SK-N-SH (cell line): ENCODE measurements around the gene DHRS4. TPM values are rescaled to one million over a fixed set of nuclear protein-coding genes. Genes with fewer than 3 reads are reported as not detected.

Experiments
- CTCF ChIA-PET: fragments of 300-600, 350-600 bp; formaldehyde crosslinking; extraction: SDS; loops from one replicate; lab custom pipeline; 2021; lab: Yijun Ruan, JAX
- POLR2A ChIA-PET: fragments of 350-600 bp; sonication (Branson Sonifier 250); formaldehyde crosslinking; extraction: SDS; loops from one replicate; lab custom pipeline; 2020; ENCODE audit warnings: antibody characterized with exemption, inconsistent platforms; lab: Yijun Ruan, JAX
- DNase-seq: peaks from one replicate; pipeline ENCODE4 v3.0.0; 2012
- H2AFZ ChIP-seq: fragments of 200-600 bp; sonication (generic); 2 replicates; pipeline ENCODE4 v1.8.1; 2016; ENCODE audit warnings: antibody characterized with exemption, mild to moderate bottlenecking, low read depth
- H3F3A ChIP-seq: fragments of 200-600 bp; sonication (generic); replicated peaks from 2 replicates; pipeline ENCODE3; 2016; ENCODE audit warnings: antibody characterized with exemption, mild to moderate bottlenecking; ENCODE audit not compliant: insufficient read depth
- H3K27ac ChIP-seq, 2 experiments: fragments of 200-500 bp in 1 of 2; fragments of 200-600 bp in 1 of 2; sonication (Bioruptor generic) in 1 of 2; sonication (generic), shearing (Covaris generic) in 1 of 2; 2 replicates each; pipeline versions ENCODE4 v1.5.1 to v1.6.1; 2014 to 2016; ENCODE audit warnings: low read depth in 2 of 2, inconsistent platforms in 1 of 2, low read length in 1 of 2, mild to moderate bottlenecking in 1 of 2, mixed read lengths in 1 of 2
- H3K27me3 ChIP-seq: fragments of 200-600 bp; sonication (generic), shearing (Covaris generic); 2 replicates; pipeline ENCODE4 v1.6.1; 2016; ENCODE audit warnings: mixed run types; ENCODE audit not compliant: insufficient read depth
- H3K36me3 ChIP-seq, 2 experiments: fragments of 200-500 bp in 1 of 2; fragments of 200-600 bp in 1 of 2; sonication (Bioruptor generic) in 1 of 2; sonication (generic) in 1 of 2; replicated peaks in 1 of 2; 2 replicates each; pipeline versions ENCODE3 to v1.5.1; 2014 to 2016; ENCODE audit warnings: low read length in 1 of 2, mild to moderate bottlenecking in 1 of 2; ENCODE audit not compliant: insufficient read depth in 2 of 2, control insufficient read depth in 1 of 2
- H3K4me1 ChIP-seq, 2 experiments: fragments of 200-500 bp in 1 of 2; fragments of 200-600 bp in 1 of 2; sonication (Bioruptor generic) in 1 of 2; sonication (generic), shearing (Covaris generic) in 1 of 2; 2 replicates each; pipeline versions ENCODE4 v1.5.1 to v1.6.1; 2014 to 2016; ENCODE audit warnings: low read depth in 1 of 2, low read length in 1 of 2, mixed run types in 1 of 2; ENCODE audit not compliant: insufficient read depth in 2 of 2, control insufficient read depth in 1 of 2
- H3K4me2 ChIP-seq: fragments of 200-600 bp; sonication (generic), shearing (Covaris generic); 2 replicates; pipeline ENCODE4 v1.6.1; 2017; ENCODE audit warnings: mixed run types
- H3K4me3 ChIP-seq, 2 experiments: fragments of 200-500 bp in 1 of 2; fragments of 200-600 bp in 1 of 2; sonication (Bioruptor generic) in 1 of 2; sonication (generic), shearing (Covaris generic) in 1 of 2; 2 replicates each; pipeline versions ENCODE4 v1.5.1 to v1.8.1; 2014 to 2016; ENCODE audit warnings: low read depth in 2 of 2, inconsistent platforms in 1 of 2, low read length in 1 of 2, mild to moderate bottlenecking in 1 of 2, mixed read lengths in 1 of 2, moderate library complexity in 1 of 2
- H3K79me2 ChIP-seq: fragments of 200-600 bp; sonication (generic); 2 replicates; pipeline ENCODE4 v1.8.1; 2017; ENCODE audit warnings: mild to moderate bottlenecking; ENCODE audit not compliant: insufficient read depth
- H3K9ac ChIP-seq: fragments of 200-600 bp; sonication (generic); 2 replicates; pipeline ENCODE4 v1.6.1; 2017; ENCODE audit warnings: mixed run types
- H3K9me2 ChIP-seq: fragments of 200-600 bp; sonication (generic); 2 replicates; pipeline ENCODE4 v1.6.1; 2017; ENCODE audit warnings: mixed run types
- H3K9me3 ChIP-seq: fragments of 200-600 bp; sonication (generic); 2 replicates; pipeline ENCODE4 v1.6.1; 2017; ENCODE audit warnings: mixed run types, mild to moderate bottlenecking, moderate library complexity
- H4K20me1 ChIP-seq: fragments of 200-600 bp; sonication (generic); 2 replicates; pipeline ENCODE4 v1.6.1; 2017; ENCODE audit warnings: mild to moderate bottlenecking, mixed run types; ENCODE audit not compliant: insufficient read depth
- ELF1 ChIP-seq: IDR thresholded peaks from 2 replicates; pipeline ENCODE4 v1.4.0; 2012
- EP300 ChIP-seq, 2 experiments: IDR thresholded peaks; 2 replicates each; pipeline versions ENCODE4 v1.4.0 to v1.6.1; 2012; ENCODE audit warnings: borderline replicate concordance in 1 of 2, low read depth in 1 of 2, low read length in 1 of 2
- GABPA ChIP-seq: IDR thresholded peaks from 2 replicates; pipeline ENCODE4 v1.4.0; 2012; ENCODE audit warnings: low read depth, mild to moderate bottlenecking
- GATA2 ChIP-seq: sonication (generic); formaldehyde crosslinking; IDR thresholded peaks from 2 replicates; pipeline ENCODE4 v1.5.0; 2020; ENCODE audit warnings: mild to moderate bottlenecking, missing genetic modification reagents
- JUND ChIP-seq: IDR thresholded peaks from 2 replicates; pipeline ENCODE4 v1.4.0; 2012
- MEF2A ChIP-seq: IDR thresholded peaks from 2 replicates; pipeline ENCODE4 v1.4.0; 2012; ENCODE audit warnings: low read depth, borderline replicate concordance
- MXI1 ChIP-seq: IDR thresholded peaks from 2 replicates; pipeline ENCODE4 v1.6.1; 2012; ENCODE audit warnings: mild to moderate bottlenecking, low read depth, low read length, improper control_type of control experiment
- POLR2AphosphoS5 ChIP-seq: IDR thresholded peaks from 2 replicates; pipeline ENCODE4 v1.6.1; 2012; ENCODE audit warnings: low read depth, low read length
- RAD21 ChIP-seq: IDR thresholded peaks from 2 replicates; pipeline ENCODE4 v1.6.1; 2012; ENCODE audit warnings: mild to moderate bottlenecking, low read length
- RFX5 ChIP-seq: IDR thresholded peaks from 2 replicates; pipeline ENCODE4 v1.6.1; 2012; ENCODE audit warnings: mild to moderate bottlenecking, improper control_type of control experiment, low read length
- RXRA ChIP-seq: IDR thresholded peaks from 2 replicates; pipeline ENCODE4 v1.4.0; 2012; ENCODE audit warnings: low read depth, mild to moderate bottlenecking, borderline replicate concordance
- SIN3A ChIP-seq: IDR thresholded peaks from 2 replicates; pipeline ENCODE4 v1.6.1; 2012; ENCODE audit warnings: low read depth, mild to moderate bottlenecking, low read length, moderate library complexity, borderline replicate concordance
- SMC3 ChIP-seq: IDR thresholded peaks from 2 replicates; pipeline ENCODE4 v1.6.1; 2012; ENCODE audit warnings: low read depth, low read length, improper control_type of control experiment
- TAF1 ChIP-seq: IDR thresholded peaks from 2 replicates; pipeline ENCODE4 v1.6.1; 2012; ENCODE audit warnings: low read depth, mild to moderate bottlenecking, low read length, moderate library complexity, borderline replicate concordance
- TCF12 ChIP-seq: IDR thresholded peaks from 2 replicates; pipeline ENCODE4 v1.4.0; 2012
- TEAD4 ChIP-seq: IDR thresholded peaks from 2 replicates; pipeline ENCODE4 v1.4.0; 2012; ENCODE audit warnings: mild to moderate bottlenecking, borderline replicate concordance; ENCODE audit not compliant: insufficient read depth
- WGBS: methylation state at CpG from one replicate; pipeline ENCODE4 v1.1.6; 2017; ENCODE audit warnings: low lambda C conversion rate; 5-methylcytosine and 5-hydroxymethylcytosine counted together
- polyA plus RNA-seq, 3 experiments: library from polyadenylated mRNA; depleted of rRNA; stranded (reverse); fragments of >200 nt; gene quantifications; 2 replicates each; pipeline ENCODE4 v1.2.3, GENCODE V29; 2012
- TF ChIP-seq, protein P1 (sequence below): IDR thresholded peaks from 2 replicates; pipeline ENCODE4 v1.4.0; 2012; ENCODE audit warnings: low read depth, borderline replicate concordance
- TF ChIP-seq, protein P2 (sequence below): fragments of 200-600 bp; sonication (generic); IDR thresholded peaks from 2 replicates; pipeline ENCODE4 v1.6.1; 2017; ENCODE audit warnings: antibody characterized with exemption, mild to moderate bottlenecking, moderate library complexity
- TF ChIP-seq, protein P3 (sequence below): fragments of 150-350 bp; IDR thresholded peaks from 2 replicates; pipeline ENCODE4 v1.6.1; 2016; ENCODE audit warnings: mild to moderate bottlenecking, low read depth, low read length
- TF ChIP-seq, protein P4 (sequence below): fragments of 150-350 bp; IDR thresholded peaks from 2 replicates; pipeline ENCODE4 v1.6.1; 2017; ENCODE audit warnings: antibody characterized with exemption, low read length, low read depth, borderline replicate concordance
- TF ChIP-seq, protein P5 (sequence below): IDR thresholded peaks from 2 replicates; pipeline ENCODE4 v1.6.1; 2012; ENCODE audit warnings: mild to moderate bottlenecking, low read depth, low read length, moderate library complexity

Gene DHRS4
- polyA plus RNA-seq, 1 of the 3 experiments (the other 2 are of a cell fraction): 50.5 TPM

- TF ChIP-seq TAF1 (peak; percentile 75), RAD21 (peak; percentile 63)
Observed at GRCh38 chr14:23953464-23954278, at the start of gene DHRS4 (continued).

DNA sequence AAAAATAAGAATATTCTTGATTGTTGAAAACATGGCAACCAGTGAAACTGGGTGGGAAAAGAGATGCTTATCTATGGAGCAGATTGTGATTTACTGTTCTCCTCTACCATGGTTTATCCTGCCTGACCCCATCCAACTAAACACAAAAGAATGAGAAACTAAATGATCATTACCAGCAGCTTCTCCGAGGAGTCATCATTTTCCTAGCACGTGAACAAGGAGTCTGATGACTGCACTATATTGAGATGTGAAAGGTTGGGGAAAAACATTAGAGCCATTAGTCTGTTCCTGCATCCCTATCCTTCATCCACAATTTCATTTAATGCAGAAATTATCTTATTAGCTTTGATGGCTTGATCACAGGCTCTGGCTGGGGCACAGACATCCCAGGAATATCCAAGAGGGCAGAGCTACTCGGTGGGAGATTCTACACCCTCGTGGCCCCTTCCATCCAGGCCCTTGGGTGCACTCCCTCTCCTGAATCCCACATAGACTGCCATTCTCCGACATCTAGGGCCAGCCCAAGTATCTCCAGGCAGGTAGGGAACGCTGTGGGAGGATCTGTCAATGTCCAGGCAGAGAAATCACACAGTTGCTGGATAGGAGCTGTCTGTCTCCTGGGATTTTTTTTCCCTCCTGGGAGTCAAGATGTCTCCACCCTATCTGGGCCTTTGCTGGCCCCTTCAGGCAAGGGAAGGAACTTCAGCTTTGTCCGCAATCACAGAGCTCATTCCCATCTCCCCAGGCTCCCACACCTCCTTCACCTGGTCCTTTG, 43.3 kb upstream of the DHRS4 start:
- POLR2A ChIA-PET: no interaction called here
- TF ChIP-seq, protein P1, sequence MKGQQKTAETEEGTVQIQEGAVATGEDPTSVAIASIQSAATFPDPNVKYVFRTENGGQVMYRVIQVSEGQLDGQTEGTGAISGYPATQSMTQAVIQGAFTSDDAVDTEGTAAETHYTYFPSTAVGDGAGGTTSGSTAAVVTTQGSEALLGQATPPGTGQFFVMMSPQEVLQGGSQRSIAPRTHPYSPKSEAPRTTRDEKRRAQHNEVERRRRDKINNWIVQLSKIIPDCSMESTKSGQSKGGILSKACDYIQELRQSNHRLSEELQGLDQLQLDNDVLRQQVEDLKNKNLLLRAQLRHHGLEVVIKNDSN: no peak
- TF ChIP-seq, protein P2, sequence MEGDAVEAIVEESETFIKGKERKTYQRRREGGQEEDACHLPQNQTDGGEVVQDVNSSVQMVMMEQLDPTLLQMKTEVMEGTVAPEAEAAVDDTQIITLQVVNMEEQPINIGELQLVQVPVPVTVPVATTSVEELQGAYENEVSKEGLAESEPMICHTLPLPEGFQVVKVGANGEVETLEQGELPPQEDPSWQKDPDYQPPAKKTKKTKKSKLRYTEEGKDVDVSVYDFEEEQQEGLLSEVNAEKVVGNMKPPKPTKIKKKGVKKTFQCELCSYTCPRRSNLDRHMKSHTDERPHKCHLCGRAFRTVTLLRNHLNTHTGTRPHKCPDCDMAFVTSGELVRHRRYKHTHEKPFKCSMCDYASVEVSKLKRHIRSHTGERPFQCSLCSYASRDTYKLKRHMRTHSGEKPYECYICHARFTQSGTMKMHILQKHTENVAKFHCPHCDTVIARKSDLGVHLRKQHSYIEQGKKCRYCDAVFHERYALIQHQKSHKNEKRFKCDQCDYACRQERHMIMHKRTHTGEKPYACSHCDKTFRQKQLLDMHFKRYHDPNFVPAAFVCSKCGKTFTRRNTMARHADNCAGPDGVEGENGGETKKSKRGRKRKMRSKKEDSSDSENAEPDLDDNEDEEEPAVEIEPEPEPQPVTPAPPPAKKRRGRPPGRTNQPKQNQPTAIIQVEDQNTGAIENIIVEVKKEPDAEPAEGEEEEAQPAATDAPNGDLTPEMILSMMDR: peak; percentile 76
- no peak for TF ChIP-seq GABPA
- TF ChIP-seq GATA2 (CRISPR knock-in tag): no peak
- no peak for TF ChIP-seq SIN3A
- no peak for TF ChIP-seq MXI1
- TF ChIP-seq RXRA: no peak
- no peak for TF ChIP-seq EP300 (IDR thresholded peaks at IDR 0.05; ENCODE audit: borderline replicate concordance in 1 of 2, low read depth in 1 of 2, low read length in 1 of 2)
- no peak for TF ChIP-seq JUND
- TF ChIP-seq MEF2A: no peak
- no peak for TF ChIP-seq TAF1
- no peak for TF ChIP-seq ELF1
- TF ChIP-seq, protein P3, sequence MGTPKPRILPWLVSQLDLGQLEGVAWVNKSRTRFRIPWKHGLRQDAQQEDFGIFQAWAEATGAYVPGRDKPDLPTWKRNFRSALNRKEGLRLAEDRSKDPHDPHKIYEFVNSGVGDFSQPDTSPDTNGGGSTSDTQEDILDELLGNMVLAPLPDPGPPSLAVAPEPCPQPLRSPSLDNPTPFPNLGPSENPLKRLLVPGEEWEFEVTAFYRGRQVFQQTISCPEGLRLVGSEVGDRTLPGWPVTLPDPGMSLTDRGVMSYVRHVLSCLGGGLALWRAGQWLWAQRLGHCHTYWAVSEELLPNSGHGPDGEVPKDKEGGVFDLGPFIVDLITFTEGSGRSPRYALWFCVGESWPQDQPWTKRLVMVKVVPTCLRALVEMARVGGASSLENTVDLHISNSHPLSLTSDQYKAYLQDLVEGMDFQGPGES: no peak
- no peak for TF ChIP-seq RFX5
- TF ChIP-seq, protein P4, sequence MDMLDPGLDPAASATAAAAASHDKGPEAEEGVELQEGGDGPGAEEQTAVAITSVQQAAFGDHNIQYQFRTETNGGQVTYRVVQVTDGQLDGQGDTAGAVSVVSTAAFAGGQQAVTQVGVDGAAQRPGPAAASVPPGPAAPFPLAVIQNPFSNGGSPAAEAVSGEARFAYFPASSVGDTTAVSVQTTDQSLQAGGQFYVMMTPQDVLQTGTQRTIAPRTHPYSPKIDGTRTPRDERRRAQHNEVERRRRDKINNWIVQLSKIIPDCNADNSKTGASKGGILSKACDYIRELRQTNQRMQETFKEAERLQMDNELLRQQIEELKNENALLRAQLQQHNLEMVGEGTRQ: no peak
- TF ChIP-seq POLR2AphosphoS5: no peak
- TF ChIP-seq, protein P5, sequence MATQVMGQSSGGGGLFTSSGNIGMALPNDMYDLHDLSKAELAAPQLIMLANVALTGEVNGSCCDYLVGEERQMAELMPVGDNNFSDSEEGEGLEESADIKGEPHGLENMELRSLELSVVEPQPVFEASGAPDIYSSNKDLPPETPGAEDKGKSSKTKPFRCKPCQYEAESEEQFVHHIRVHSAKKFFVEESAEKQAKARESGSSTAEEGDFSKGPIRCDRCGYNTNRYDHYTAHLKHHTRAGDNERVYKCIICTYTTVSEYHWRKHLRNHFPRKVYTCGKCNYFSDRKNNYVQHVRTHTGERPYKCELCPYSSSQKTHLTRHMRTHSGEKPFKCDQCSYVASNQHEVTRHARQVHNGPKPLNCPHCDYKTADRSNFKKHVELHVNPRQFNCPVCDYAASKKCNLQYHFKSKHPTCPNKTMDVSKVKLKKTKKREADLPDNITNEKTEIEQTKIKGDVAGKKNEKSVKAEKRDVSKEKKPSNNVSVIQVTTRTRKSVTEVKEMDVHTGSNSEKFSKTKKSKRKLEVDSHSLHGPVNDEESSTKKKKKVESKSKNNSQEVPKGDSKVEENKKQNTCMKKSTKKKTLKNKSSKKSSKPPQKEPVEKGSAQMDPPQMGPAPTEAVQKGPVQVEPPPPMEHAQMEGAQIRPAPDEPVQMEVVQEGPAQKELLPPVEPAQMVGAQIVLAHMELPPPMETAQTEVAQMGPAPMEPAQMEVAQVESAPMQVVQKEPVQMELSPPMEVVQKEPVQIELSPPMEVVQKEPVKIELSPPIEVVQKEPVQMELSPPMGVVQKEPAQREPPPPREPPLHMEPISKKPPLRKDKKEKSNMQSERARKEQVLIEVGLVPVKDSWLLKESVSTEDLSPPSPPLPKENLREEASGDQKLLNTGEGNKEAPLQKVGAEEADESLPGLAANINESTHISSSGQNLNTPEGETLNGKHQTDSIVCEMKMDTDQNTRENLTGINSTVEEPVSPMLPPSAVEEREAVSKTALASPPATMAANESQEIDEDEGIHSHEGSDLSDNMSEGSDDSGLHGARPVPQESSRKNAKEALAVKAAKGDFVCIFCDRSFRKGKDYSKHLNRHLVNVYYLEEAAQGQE: no peak
- peak; percentile 57 for TF ChIP-seq SMC3
- no peak for TF ChIP-seq TEAD4
- no peak for TF ChIP-seq TCF12

More for the DNA sequence above, 43.3 kb upstream of the DHRS4 start:
- WGBS: 19% methylated on average over 7 of the region's 7 CpGs
- Histone ChIP-seq H3F3A (no peaks in the 10 kb centered on the region), H3K9me2 (no peaks in the 10 kb centered on the region), H2AFZ (no peak overlapping the region), H3K4me2 (no peak overlapping the region), H3K4me3 (no peak overlapping the region), H4K20me1 (no peaks in the 10 kb centered on the region), H3K27me3 (no peaks in the 10 kb centered on the region), H3K36me3 (no peaks in the 10 kb centered on the region), H3K79me2 (no peaks in the 10 kb centered on the region), H3K9me3 (no peaks in the 10 kb centered on the region), H3K9ac (no peak overlapping the region), H3K4me1 (peaks cover 0 to 2% of the 10 kb centered on the region in 2 experiments; a peak in 1 of 4 replicates), H3K27ac (no peak overlapping the region)
- CTCF ChIA-PET: interaction anchor here (0.6 to 7.0 kb wide), 39 partner anchors 10 to 343 kb away, joined by 3 to 65 read pairs (median 4); no protein-coding TSS in a partner anchor
- peak; percentile 73 for DNase-seq
